HepG2 (cell line): ENCODE data around the gene ACOT2. TPM values are rescaled to one million over a fixed set of nuclear protein-coding genes. Genes with fewer than 3 reads are reported as not detected.

Experiments
- ATAC-seq: fragments of 200-7000 bp; cut with Tn5 transposase; 3 replicates; pipeline ENCODE4 v1.9.1; 2020; ENCODE audit warnings: mild to moderate bottlenecking, moderate library complexity
- BruUV-seq: library from RNA; stranded (reverse); fragments of 400-500 nt; replicated peaks from 2 replicates; lab custom pipeline; 2021; lab: Mats Ljungman, UMichigan
- CTCF ChIA-PET: fragments of 300-600 bp; formaldehyde crosslinking; extraction: SDS; loops from one replicate; lab custom pipeline; 2021; ENCODE audit warnings: low total read pairs, inconsistent platforms, low intra/inter-chr PET ratio; lab: Yijun Ruan, JAX
- POLR2A ChIA-PET: fragments of 350-600 bp; sonication (Branson Sonifier 250); formaldehyde crosslinking; loops from one replicate; lab custom pipeline; 2020; ENCODE audit warnings: antibody characterized with exemption, inconsistent platforms; lab: Yijun Ruan, JAX
- DNase-seq: peaks from one replicate; pipeline ENCODE4 v3.0.0-alpha.2; 2015; ENCODE audit warnings: low spot score
- FAIRE-seq: peaks from 3 replicates; lab custom pipeline; 2011; peaks lifted over from hg19 to GRCh38; lab: Jason Lieb, UNC
- H2AFZ ChIP-seq: one replicate; pipeline ENCODE4 v1.6.1; 2011; ENCODE audit warnings: low read length, inconsistent platforms
- H3K27ac ChIP-seq: fragments of 300-600 bp; 3 replicates; pipeline ENCODE4 v1.8.0; 2011; ENCODE audit warnings: mixed run types, mild to moderate bottlenecking, mixed read lengths, low read length, inconsistent platforms; ENCODE audit not compliant: insufficient read depth; ENCODE audit errors: extremely low read length
- H3K27me3 ChIP-seq, 2 experiments: fragments of 200-600 bp in 1 of 2; 2 replicates in 1 of 2; 3 replicates in 1 of 2; pipeline versions ENCODE4 v1.6.0 to v1.8.0; 2011; ENCODE audit warnings: low read length in 2 of 2, mild to moderate bottlenecking in 2 of 2, moderate library complexity in 2 of 2, inconsistent platforms in 1 of 2; ENCODE audit not compliant: insufficient read depth in 2 of 2, control insufficient read depth in 1 of 2
- H3K36me3 ChIP-seq, 2 experiments: fragments of 200-600 bp in 1 of 2; replicated peaks in 1 of 2; 2 replicates in 1 of 2; 3 replicates in 1 of 2; pipeline versions ENCODE4 v1.5.1 to v1.8.0; 2011; ENCODE audit warnings: low read length in 2 of 2, inconsistent platforms in 1 of 2; ENCODE audit not compliant: insufficient read depth in 2 of 2, control insufficient read depth in 1 of 2
- H3K4me1 ChIP-seq: 2 replicates; pipeline ENCODE4 v1.5.1; 2012; ENCODE audit warnings: low read length, inconsistent platforms; ENCODE audit not compliant: insufficient read depth
- H3K4me2 ChIP-seq: 2 replicates; pipeline ENCODE4 v1.6.0; 2011; ENCODE audit warnings: low read depth, low read length, inconsistent platforms
- H3K4me3 ChIP-seq, 3 experiments: fragments of 200-600 bp in 1 of 3; sonication (generic), shearing (Covaris generic) in 1 of 3; replicated peaks in 1 of 3; 2 replicates each; pipeline ENCODE4 v1.5.1; 2011 to 2016; ENCODE audit warnings: low read length in 3 of 3, inconsistent platforms in 2 of 3, low read depth in 2 of 3, mild to moderate bottlenecking in 2 of 3, control low read depth in 1 of 3, mixed read lengths in 1 of 3; ENCODE audit not compliant: insufficient read depth in 1 of 3
- H3K79me2 ChIP-seq: one replicate; pipeline ENCODE4 v1.6.1; 2011; ENCODE audit warnings: low read length, inconsistent platforms; ENCODE audit not compliant: insufficient read depth
- H3K9ac ChIP-seq: 2 replicates; pipeline ENCODE4 v1.6.0; 2011; ENCODE audit warnings: mild to moderate bottlenecking, low read depth, low read length, inconsistent platforms; ENCODE audit not compliant: insufficient read depth
- H3K9me3 ChIP-seq: 2 replicates; pipeline ENCODE4 v1.5.1; 2012; ENCODE audit warnings: mild to moderate bottlenecking, low read length
- H4K20me1 ChIP-seq: 2 replicates; pipeline ENCODE4 v1.6.0; 2011; ENCODE audit warnings: inconsistent platforms, mild to moderate bottlenecking, low read length, moderate library complexity; ENCODE audit not compliant: insufficient read depth
- CBFB ChIP-seq: sonication (generic); formaldehyde crosslinking; IDR thresholded peaks from 2 replicates; pipeline ENCODE4 v1.4.0; 2020; ENCODE audit warnings: missing genetic modification reagents
- CENPT ChIP-seq: sonication (generic); formaldehyde crosslinking; IDR thresholded peaks from 2 replicates; pipeline ENCODE4 v1.8.0; 2022; ENCODE audit warnings: low read depth, mild to moderate bottlenecking, moderate library complexity, missing genetic modification reagents
- NFE2L2 ChIP-seq: fragments of 150-350 bp; IDR thresholded peaks from 2 replicates; pipeline ENCODE4 v1.6.1; 2014; ENCODE audit warnings: low read length
- PCBP2 ChIP-seq: fragments of 200-400 bp; formaldehyde crosslinking; optimal IDR thresholded peaks from 2 replicates; pipeline ENCODE3; 2018; ENCODE audit warnings: low read length, low read depth; ENCODE audit not compliant: poor library complexity, severe bottlenecking
- REXO4 ChIP-seq: sonication (generic); formaldehyde crosslinking; IDR thresholded peaks from 2 replicates; pipeline ENCODE4 v1.8.0; 2022; ENCODE audit warnings: missing genetic modification reagents, mild to moderate bottlenecking, borderline replicate concordance
- SKI ChIP-seq: fragments of 450-650 bp; IDR thresholded peaks from one replicate; pipeline ENCODE4 v1.6.1; 2018; ENCODE audit warnings: mild to moderate bottlenecking; ENCODE audit not compliant: partially characterized antibody
- U2AF2 ChIP-seq: fragments of 200-400 bp; formaldehyde crosslinking; IDR thresholded peaks from 2 replicates; pipeline ENCODE4 v1.6.1; 2017; ENCODE audit warnings: low read depth, mild to moderate bottlenecking, low read length
- ZNF138 ChIP-seq: sonication (generic); formaldehyde crosslinking; IDR thresholded peaks from 2 replicates; pipeline ENCODE4 v1.5.0; 2020; ENCODE audit warnings: mild to moderate bottlenecking, low read depth, missing genetic modification reagents
- WGBS: methylation state at CpG from one replicate; pipeline ENCODE4 v1.1.6; 2017; ENCODE audit warnings: low lambda C conversion rate; 5-methylcytosine and 5-hydroxymethylcytosine counted together
- in situ Hi-C: cut with HindIII; loops from 2 replicates; pipeline ENCODE4 v1.10.0; 2017; ENCODE audit warnings: low pct_unique_long_range_greater_than_20kb; ENCODE audit not compliant: extremely low pct_ligation_motif_present
- intact Hi-C: fragments of 100-400 bp; cut with micrococcal nuclease; formaldehyde crosslinking; loops from one replicate; pipeline ENCODE4 v1.10.0; 2022; ENCODE audit not compliant: unreplicated experiment
- polyA plus RNA-seq, 8 experiments: library from polyadenylated mRNA; depleted of rRNA in 3 of 8; stranded (reverse) in 7 of 8; unstranded in 1 of 8; fragments of >200 nt; fragmentation: Illumina TruSeq in 4 of 8; extraction: Trizol in 4 of 8; gene quantifications; 2 replicates each; pipeline versions ENCODE4 v1.2.1 to v1.2.3, GENCODE V29; 2011 to 2016; ENCODE audit warnings: low read depth in 4 of 8, missing spikeins in 1 of 8, mixed read lengths in 1 of 8; ENCODE audit not compliant: insufficient read depth in 1 of 8
- total RNA-seq, 5 experiments: library from RNA; depleted of rRNA; stranded (reverse); fragments of >200 nt; fragmentation: Illumina TruSeq; extraction: Trizol; gene quantifications; 2 replicates each; pipeline ENCODE4 v1.2.3, GENCODE V29; 2016; ENCODE audit warnings: low read depth in 1 of 5
- TF ChIP-seq, protein P1 (sequence below): sonication (generic); formaldehyde crosslinking; IDR thresholded peaks from 2 replicates; pipeline ENCODE4 v1.4.0; 2020; ENCODE audit warnings: missing genetic modification reagents, borderline replicate concordance
- TF ChIP-seq, protein P2 (sequence below): sonication (generic); formaldehyde crosslinking; conservative IDR thresholded peaks from 2 replicates; pipeline ENCODE4 v1.8.0; 2022; ENCODE audit warnings: missing genetic modification reagents
- TF ChIP-seq, protein P3 (sequence below): IDR thresholded peaks from 2 replicates; pipeline ENCODE4 v1.4.0; 2020; ENCODE audit warnings: mild to moderate bottlenecking, missing genetic modification reagents

The ACOT2 gene
- total and polyA plus RNA-seq, 2 of the 13 experiments (the other 11 are each of a cell fraction or from before 2014, with no cell fraction given) = 60.0 to 110 TPM

DNA sequence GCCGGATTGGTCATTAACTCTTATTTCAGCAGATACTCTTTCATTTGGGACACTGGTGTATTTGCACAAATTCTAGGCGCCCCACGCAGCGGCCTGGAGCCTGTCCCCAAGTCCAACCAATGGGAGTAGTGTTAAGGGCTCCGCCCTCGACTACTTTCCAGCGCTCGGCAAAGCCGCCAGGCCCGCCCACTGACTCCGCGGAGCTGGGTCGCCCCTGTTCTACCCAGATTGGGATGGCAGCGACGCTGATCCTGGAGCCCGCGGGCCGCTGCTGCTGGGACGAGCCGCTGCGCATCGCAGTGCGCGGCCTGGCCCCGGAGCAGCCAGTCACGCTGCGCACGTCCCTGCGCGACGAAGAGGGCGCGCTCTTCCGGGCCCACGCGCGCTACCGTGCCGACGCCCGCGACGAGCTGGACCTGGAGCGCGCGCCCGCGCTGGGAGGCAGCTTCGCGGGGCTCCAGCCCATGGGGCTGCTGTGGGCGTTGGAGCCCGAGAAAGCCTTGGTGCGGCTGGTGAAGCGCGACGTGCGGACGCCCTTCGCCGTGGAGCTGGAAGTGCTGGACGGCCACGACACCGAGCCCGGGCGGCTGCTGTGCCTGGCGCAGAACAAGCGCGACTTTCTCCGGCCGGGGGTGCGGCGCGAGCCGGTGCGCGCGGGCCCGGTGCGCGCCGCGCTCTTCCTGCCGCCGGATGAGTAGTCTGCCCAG, 43.5 kb downstream of the ACOT2 start, which contains the start of gene ACOT6:
ACOT6 (plus strand) TSS at position 179 of the 707 bp plus-strand sequence; CDS start at position 234, 55 bp downstream.
- ChIA-PET CTCF (no interaction called here), POLR2A (interaction anchor here (0.6 to 3.1 kb wide), 7 partner anchors 10 to 239 kb away, joined by 3 to 28 read pairs (median 5); partner anchors contain the start of genes ACOT1, ACOT2, PTGR2 and RIOX1)
- intact Hi-C loops = no loop called here
- no peaks in the 10 kb centered on the region for H3K79me2 ChIP-seq
- H3K27me3 ChIP-seq = no peaks in the 10 kb centered on the region
- no peaks in the 10 kb centered on the region for H3K9me3 ChIP-seq
- peak; percentile 90 for ATAC-seq
- peak within 1 kb of the TSS; percentile 57 for H3K9ac ChIP-seq
- H3K4me3 ChIP-seq = peak within 1 kb of the TSS; percentile 61 to 78 (median 67)
- no peaks in the 10 kb centered on the region for H4K20me1 ChIP-seq
- peaks cover 57% of the 10 kb centered on the region for H3K4me1 ChIP-seq
- DNase-seq = peak; percentile 79
- in situ Hi-C loops = no loop called here
- WGBS = under 1% methylated on average over 23 of the region's 84 CpGs
- H3K4me2 ChIP-seq = peak within 1 kb of the TSS; percentile 74
- H2AFZ ChIP-seq = no peak within 1 kb of the TSS
- no peaks in the 10 kb centered on the region for H3K36me3 ChIP-seq
- peak within 1 kb of the TSS; percentile 70 for H3K27ac ChIP-seq
- peak; percentile 81 for FAIRE-seq
- BruUV-seq = no TSS peak
- TF ChIP-seq NFE2L2 (no peak), CENPT (CRISPR knock-in tag) (0 out of 2 replicates have a peak, but pooled peaks have one; percentile 53), CBFB (CRISPR knock-in tag) (no peak), SKI (no peak), REXO4 (CRISPR knock-in tag) (no peak), ZNF138 (CRISPR knock-in tag) (no peak), PCBP2 (no peak), U2AF2 (no peak)
- TF ChIP-seq, protein P1, sequence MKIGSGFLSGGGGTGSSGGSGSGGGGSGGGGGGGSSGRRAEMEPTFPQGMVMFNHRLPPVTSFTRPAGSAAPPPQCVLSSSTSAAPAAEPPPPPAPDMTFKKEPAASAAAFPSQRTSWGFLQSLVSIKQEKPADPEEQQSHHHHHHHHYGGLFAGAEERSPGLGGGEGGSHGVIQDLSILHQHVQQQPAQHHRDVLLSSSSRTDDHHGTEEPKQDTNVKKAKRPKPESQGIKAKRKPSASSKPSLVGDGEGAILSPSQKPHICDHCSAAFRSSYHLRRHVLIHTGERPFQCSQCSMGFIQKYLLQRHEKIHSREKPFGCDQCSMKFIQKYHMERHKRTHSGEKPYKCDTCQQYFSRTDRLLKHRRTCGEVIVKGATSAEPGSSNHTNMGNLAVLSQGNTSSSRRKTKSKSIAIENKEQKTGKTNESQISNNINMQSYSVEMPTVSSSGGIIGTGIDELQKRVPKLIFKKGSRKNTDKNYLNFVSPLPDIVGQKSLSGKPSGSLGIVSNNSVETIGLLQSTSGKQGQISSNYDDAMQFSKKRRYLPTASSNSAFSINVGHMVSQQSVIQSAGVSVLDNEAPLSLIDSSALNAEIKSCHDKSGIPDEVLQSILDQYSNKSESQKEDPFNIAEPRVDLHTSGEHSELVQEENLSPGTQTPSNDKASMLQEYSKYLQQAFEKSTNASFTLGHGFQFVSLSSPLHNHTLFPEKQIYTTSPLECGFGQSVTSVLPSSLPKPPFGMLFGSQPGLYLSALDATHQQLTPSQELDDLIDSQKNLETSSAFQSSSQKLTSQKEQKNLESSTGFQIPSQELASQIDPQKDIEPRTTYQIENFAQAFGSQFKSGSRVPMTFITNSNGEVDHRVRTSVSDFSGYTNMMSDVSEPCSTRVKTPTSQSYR (CRISPR knock-in tag) = no peak
- TF ChIP-seq, protein P2, sequence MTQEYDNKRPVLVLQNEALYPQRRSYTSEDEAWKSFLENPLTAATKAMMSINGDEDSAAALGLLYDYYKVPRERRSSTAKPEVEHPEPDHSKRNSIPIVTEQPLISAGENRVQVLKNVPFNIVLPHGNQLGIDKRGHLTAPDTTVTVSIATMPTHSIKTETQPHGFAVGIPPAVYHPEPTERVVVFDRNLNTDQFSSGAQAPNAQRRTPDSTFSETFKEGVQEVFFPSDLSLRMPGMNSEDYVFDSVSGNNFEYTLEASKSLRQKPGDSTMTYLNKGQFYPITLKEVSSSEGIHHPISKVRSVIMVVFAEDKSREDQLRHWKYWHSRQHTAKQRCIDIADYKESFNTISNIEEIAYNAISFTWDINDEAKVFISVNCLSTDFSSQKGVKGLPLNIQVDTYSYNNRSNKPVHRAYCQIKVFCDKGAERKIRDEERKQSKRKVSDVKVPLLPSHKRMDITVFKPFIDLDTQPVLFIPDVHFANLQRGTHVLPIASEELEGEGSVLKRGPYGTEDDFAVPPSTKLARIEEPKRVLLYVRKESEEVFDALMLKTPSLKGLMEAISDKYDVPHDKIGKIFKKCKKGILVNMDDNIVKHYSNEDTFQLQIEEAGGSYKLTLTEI (CRISPR knock-in tag) = no peak
- TF ChIP-seq, protein P3, sequence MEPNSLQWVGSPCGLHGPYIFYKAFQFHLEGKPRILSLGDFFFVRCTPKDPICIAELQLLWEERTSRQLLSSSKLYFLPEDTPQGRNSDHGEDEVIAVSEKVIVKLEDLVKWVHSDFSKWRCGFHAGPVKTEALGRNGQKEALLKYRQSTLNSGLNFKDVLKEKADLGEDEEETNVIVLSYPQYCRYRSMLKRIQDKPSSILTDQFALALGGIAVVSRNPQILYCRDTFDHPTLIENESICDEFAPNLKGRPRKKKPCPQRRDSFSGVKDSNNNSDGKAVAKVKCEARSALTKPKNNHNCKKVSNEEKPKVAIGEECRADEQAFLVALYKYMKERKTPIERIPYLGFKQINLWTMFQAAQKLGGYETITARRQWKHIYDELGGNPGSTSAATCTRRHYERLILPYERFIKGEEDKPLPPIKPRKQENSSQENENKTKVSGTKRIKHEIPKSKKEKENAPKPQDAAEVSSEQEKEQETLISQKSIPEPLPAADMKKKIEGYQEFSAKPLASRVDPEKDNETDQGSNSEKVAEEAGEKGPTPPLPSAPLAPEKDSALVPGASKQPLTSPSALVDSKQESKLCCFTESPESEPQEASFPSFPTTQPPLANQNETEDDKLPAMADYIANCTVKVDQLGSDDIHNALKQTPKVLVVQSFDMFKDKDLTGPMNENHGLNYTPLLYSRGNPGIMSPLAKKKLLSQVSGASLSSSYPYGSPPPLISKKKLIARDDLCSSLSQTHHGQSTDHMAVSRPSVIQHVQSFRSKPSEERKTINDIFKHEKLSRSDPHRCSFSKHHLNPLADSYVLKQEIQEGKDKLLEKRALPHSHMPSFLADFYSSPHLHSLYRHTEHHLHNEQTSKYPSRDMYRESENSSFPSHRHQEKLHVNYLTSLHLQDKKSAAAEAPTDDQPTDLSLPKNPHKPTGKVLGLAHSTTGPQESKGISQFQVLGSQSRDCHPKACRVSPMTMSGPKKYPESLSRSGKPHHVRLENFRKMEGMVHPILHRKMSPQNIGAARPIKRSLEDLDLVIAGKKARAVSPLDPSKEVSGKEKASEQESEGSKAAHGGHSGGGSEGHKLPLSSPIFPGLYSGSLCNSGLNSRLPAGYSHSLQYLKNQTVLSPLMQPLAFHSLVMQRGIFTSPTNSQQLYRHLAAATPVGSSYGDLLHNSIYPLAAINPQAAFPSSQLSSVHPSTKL = no peak
